WERI-Rb-1 (cell line): Measurements from ENCODE around the gene IGDCC3.

Experiments
- DNase-seq: peaks from one replicate; pipeline ENCODE4 v3.0.0-alpha.2; 2020
- H3K27ac ChIP-seq: fragments of 250-450 bp; sonication (Bioruptor Pico); 2 replicates; pipeline ENCODE4 v1.5.1; 2020; ENCODE audit warnings: mild to moderate bottlenecking, moderate library complexity
- H3K27me3 ChIP-seq: fragments of 250-450 bp; sonication (Bioruptor Pico); 2 replicates; pipeline ENCODE4 v1.5.1; 2021; ENCODE audit warnings: mild to moderate bottlenecking, low read depth, moderate library complexity; ENCODE audit not compliant: insufficient read depth, severe bottlenecking
- H3K36me3 ChIP-seq: fragments of 250-450 bp; sonication (Bioruptor Pico); 2 replicates; pipeline ENCODE4 v1.5.1; 2020; ENCODE audit warnings: mild to moderate bottlenecking, moderate library complexity
- H3K4me3 ChIP-seq: 2 replicates; pipeline ENCODE4 v1.5.1; 2011; ENCODE audit warnings: low read depth, mild to moderate bottlenecking, control low read depth, low read length
- H3K9me3 ChIP-seq: fragments of 250-450 bp; sonication (Bioruptor Pico); 2 replicates; pipeline ENCODE4 v1.5.1; 2021; ENCODE audit warnings: mild to moderate bottlenecking, moderate library complexity; ENCODE audit not compliant: severe bottlenecking
- TF ChIP-seq, protein P1 (sequence below): IDR thresholded peaks from 2 replicates; pipeline ENCODE4 v1.5.1; 2011; ENCODE audit warnings: low read depth, mild to moderate bottlenecking, control low read depth, inconsistent platforms, low read length

Gene IGDCC3

DNA sequence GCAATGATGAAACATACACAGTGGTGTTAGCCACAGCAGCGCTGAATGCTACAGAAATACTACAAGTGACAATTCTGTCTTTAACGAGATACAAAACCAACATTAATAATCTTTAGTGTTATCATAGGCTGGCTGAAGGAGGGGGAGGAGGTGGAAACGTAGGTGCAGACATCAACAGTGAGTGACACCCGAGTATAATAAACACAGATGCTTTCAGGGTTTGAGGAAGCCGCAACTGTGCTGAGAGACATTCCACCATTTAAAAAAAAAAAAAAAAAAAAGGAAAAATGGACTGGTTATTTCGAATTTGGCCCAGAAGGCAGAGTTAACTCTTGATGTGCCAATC, 4.3 kb upstream of the IGDCC3 start:
- no peak for DNase-seq

DNA sequence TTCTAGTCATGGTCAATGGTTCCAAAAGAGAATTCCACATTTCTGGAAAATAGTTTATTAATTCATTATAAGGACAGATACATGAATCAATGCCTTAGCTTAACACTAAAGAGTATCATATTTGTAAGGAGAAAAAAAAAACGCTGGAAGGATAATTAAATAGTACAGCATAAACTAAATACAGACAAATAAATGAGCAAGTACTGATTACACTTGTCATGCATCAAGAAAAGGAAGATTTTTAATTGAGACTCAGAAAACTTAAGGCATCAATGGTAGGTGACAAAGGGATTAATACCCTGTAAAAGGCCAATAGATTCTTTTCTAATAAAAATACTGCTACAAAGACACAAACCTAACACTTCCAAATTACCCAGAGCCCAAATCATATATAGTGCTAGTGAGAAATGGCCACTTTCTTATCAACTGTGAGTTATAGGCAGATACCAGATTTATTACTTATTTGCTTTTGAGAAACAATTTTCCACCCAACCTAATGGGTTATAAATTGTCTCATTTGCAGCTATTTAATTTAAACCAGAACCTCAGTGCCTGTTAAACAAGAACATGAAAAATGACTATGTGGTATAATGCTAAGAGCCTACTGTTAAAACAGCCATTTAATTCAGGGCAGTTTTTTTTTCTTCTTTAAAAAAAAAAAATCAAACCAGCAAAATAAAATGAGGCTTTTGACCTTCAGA, 3.8 kb upstream of the IGDCC3 start:
- TF ChIP-seq, protein P1, sequence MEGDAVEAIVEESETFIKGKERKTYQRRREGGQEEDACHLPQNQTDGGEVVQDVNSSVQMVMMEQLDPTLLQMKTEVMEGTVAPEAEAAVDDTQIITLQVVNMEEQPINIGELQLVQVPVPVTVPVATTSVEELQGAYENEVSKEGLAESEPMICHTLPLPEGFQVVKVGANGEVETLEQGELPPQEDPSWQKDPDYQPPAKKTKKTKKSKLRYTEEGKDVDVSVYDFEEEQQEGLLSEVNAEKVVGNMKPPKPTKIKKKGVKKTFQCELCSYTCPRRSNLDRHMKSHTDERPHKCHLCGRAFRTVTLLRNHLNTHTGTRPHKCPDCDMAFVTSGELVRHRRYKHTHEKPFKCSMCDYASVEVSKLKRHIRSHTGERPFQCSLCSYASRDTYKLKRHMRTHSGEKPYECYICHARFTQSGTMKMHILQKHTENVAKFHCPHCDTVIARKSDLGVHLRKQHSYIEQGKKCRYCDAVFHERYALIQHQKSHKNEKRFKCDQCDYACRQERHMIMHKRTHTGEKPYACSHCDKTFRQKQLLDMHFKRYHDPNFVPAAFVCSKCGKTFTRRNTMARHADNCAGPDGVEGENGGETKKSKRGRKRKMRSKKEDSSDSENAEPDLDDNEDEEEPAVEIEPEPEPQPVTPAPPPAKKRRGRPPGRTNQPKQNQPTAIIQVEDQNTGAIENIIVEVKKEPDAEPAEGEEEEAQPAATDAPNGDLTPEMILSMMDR: no peak
- peaks cover 3% of the 10 kb centered on the region for H3K27me3 ChIP-seq
- no peaks in the 10 kb centered on the region for H3K9me3 ChIP-seq
- no peak overlapping the region for H3K4me3 ChIP-seq
- no peak for DNase-seq
- no peak overlapping the region for H3K27ac ChIP-seq
- H3K36me3 ChIP-seq: peaks cover 19% of the 10 kb centered on the region

More for the DNA sequence above, 4.3 kb upstream of the IGDCC3 start:
- TF ChIP-seq, protein P1: no peak
- Histone ChIP-seq H3K27me3 (no peaks in the 10 kb centered on the region), H3K9me3 (no peaks in the 10 kb centered on the region), H3K4me3 (no peak overlapping the region), H3K27ac (no peak overlapping the region), H3K36me3 (peaks cover 19% of the 10 kb centered on the region)

DNA sequence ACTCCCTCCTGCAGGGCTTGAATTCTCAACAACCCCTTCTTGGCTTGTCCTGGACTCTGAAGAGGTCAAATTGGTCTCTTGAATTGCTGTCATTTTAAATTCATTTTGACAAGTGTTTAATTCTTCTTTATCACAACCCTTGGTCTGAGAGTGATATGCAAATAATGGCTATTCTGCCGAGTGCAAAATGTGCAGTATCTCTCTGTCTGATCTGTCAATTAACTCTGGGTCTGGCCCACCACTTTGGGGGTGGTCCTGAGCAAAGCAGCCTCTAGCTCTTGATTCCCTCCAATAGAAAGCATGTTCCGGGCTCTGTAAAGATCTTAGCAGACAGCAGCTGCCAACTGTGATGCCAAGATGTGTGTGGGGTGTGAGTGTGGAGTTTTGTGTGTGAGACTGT, 2.2 kb upstream of the IGDCC3 start:
- TF ChIP-seq, protein P1: no peak
- H3K27me3 ChIP-seq: peaks cover 6% of the 10 kb centered on the region
- DNase-seq: no peak
- peaks cover 12% of the 10 kb centered on the region for H3K36me3 ChIP-seq
- H3K9me3 ChIP-seq: no peaks in the 10 kb centered on the region
- H3K27ac ChIP-seq: no peak overlapping the region
- no peak overlapping the region for H3K4me3 ChIP-seq

DNA sequence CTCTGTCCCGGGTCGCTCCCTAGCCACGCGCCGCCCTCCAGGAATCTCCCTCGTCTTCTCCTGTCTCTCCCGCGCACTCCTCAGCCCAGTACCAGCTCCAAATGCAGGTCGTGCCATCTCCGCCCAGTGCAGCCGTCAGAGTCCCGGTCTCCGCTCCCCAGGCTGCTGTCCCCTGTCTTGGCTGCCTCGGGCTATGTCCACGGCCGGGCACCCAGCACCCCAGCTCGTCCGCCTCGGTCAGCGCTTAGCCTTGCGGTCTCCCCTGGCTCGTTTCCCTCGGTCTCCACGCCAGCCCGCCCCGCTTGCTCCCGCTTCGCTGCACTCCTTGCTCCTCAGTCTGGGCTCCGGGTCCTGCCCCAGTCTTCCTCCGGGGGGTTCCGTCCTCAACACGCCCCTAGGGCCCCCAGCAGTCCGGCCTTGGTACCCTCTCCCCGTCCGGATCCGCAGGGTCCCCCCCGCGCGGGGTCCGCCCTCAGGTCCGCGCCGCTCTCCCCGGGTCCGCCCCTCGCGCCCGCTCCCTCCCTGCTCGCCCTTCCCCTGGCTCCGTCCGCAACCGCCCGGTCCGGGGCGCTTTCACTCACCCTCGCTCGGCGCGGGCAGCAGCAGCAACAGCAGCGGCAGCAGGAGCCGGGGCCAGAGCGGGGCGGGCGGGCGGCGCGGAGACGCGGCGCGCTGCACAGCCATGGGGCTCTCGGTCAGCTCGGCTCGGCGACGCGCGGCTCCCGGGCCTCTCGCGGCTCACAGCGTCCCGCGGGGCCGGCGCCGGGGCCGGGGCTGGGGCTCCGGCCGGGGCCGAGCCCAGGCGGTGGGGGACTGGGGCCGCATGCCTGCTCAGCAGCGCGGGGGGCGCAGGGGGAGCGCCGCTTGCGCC, 462 bp downstream of the IGDCC3 start:
- H3K36me3 ChIP-seq: peaks cover 8% of the 10 kb centered on the region
- DNase-seq: peak; percentile 34
- TF ChIP-seq, protein P1: no peak
- H3K4me3 ChIP-seq: peak overlapping the region; percentile 68
- H3K27ac ChIP-seq: peak overlapping the region; percentile 59
- H3K27me3 ChIP-seq: peaks cover 6% of the 10 kb centered on the region
- no peaks in the 10 kb centered on the region for H3K9me3 ChIP-seq

DNA sequence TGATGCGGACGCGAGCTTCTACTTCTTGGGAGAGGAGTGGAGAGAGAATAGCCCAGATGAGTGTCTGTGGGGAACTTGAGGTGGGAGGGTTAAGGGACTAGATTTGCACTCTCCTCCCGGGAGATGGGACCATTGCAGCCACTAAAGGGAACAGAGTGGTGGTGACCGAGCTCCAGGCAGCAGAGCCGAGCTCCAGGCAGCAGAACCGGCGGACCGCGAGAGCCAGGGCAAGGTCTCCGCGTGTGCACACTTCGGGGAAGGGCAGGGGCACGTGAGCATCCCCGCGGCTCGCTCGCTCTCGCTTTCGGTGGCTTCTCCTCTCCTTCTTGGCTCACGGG, 1.1 kb downstream of the IGDCC3 start:
- Histone ChIP-seq H3K27ac (no peak overlapping the region), H3K27me3 (peaks cover 6% of the 10 kb centered on the region), H3K4me3 (peak overlapping the region; percentile 68), H3K36me3 (peaks cover 8% of the 10 kb centered on the region), H3K9me3 (no peaks in the 10 kb centered on the region)
- TF ChIP-seq, protein P1: no peak
- no peak for DNase-seq
